Measurements from ENCODE around the gene MAEA. TPM values are rescaled to one million over a fixed set of nuclear protein-coding genes. Genes with fewer than 3 reads are reported as not detected.

MAEA gene
- total RNA-seq, 2 experiments from 2014 or later, result 63.8 to 69.0 TPM

- peak overlapping the region; percentile 87 for H3K27ac Mint-ChIP-seq
- peaks cover 71% of the 10 kb centered on the region for H3K36me3 Mint-ChIP-seq (ENCODE audit: low read depth)
- ChIA-PET CTCF (interaction anchor here (1.2 to 3.2 kb wide), 2 partner anchors 14 to 92 kb away, joined by 4 to 13 read pairs; no protein-coding TSS in a partner anchor), POLR2A (no interaction called here)
- peaks cover 52% of the 10 kb centered on the region for H3K9me3 Mint-ChIP-seq
- DNase-seq, result no peak
- peak overlapping the region; percentile 4 for H3K4me3 Mint-ChIP-seq
- peaks cover 63% of the 10 kb centered on the region for H3K4me1 Mint-ChIP-seq
- no peaks in the 10 kb centered on the region for H3K27me3 Mint-ChIP-seq
Observed at GRCh38 chr4:1253831-1254230, 35.9 kb upstream of the MAEA start.

- CTCF ChIA-PET, result interaction anchor here (1.2 to 3.2 kb wide), 2 partner anchors 13 to 91 kb away, joined by 4 to 13 read pairs; no protein-coding TSS in a partner anchor
- no peak for DNase-seq
- Mint-ChIP-seq H3K36me3 (ENCODE audit: low read depth) (peaks cover 66% of the 10 kb centered on the region), H3K4me1 (peaks cover 68% of the 10 kb centered on the region), H3K9me3 (peaks cover 52% of the 10 kb centered on the region), H3K4me3 (no peak overlapping the region), H3K27me3 (no peaks in the 10 kb centered on the region), H3K27ac (no peak overlapping the region)
- POLR2A ChIA-PET, result no interaction called here
Observed at GRCh38 chr4:1255151-1255550, 34.5 kb upstream of the MAEA start.

- no peak overlapping the region for H3K27ac Mint-ChIP-seq
- H3K4me3 Mint-ChIP-seq, result no peak overlapping the region
- POLR2A ChIA-PET, result no interaction called here
- CTCF ChIA-PET, result interaction anchor here (3.2 kb wide), 1 partner anchor 12 kb away, joined by 13 read pairs; no protein-coding TSS in a partner anchor
- H3K36me3 Mint-ChIP-seq (ENCODE audit: low read depth), result peaks cover 60% of the 10 kb centered on the region
- no peaks in the 10 kb centered on the region for H3K27me3 Mint-ChIP-seq
- peaks cover 52% of the 10 kb centered on the region for H3K9me3 Mint-ChIP-seq
- no peak for DNase-seq
- H3K4me1 Mint-ChIP-seq, result peaks cover 68% of the 10 kb centered on the region
Observed at GRCh38 chr4:1255699-1256098, 34.0 kb upstream of the MAEA start.

GRCh38 chr4:1258457-1258856 is 31.2 kb upstream of the MAEA start:
- H3K4me1 Mint-ChIP-seq, result peaks cover 50% of the 10 kb centered on the region
- POLR2A ChIA-PET, result no interaction called here
- DNase-seq, result no peak

GRCh38 chr4:1259966-1260365 is 29.7 kb upstream of the MAEA start:
- Mint-ChIP-seq H3K4me3 (no peak overlapping the region), H3K27ac (peak overlapping the region; percentile 77), H3K27me3 (no peaks in the 10 kb centered on the region), H3K4me1 (peaks cover 35% of the 10 kb centered on the region), H3K36me3 (ENCODE audit: low read depth) (peaks cover 34% of the 10 kb centered on the region), H3K9me3 (peaks cover 32% of the 10 kb centered on the region)
- POLR2A ChIA-PET, result no interaction called here
- CTCF ChIA-PET, result interaction anchor here (1.2 to 3.8 kb wide), 2 partner anchors 8 to 92 kb away, joined by 3 to 22 read pairs; no protein-coding TSS in a partner anchor
- DNase-seq, result no peak

More at GRCh38 chr4:1258457-1258856, 31.2 kb upstream of the MAEA start:
- CTCF ChIA-PET, result interaction anchor here (3.8 kb wide), 1 partner anchor 9 kb away, joined by 22 read pairs; no protein-coding TSS in a partner anchor
- peaks cover 40% of the 10 kb centered on the region for H3K36me3 Mint-ChIP-seq (ENCODE audit: low read depth)
- no peak overlapping the region for H3K27ac Mint-ChIP-seq
- peaks cover 43% of the 10 kb centered on the region for H3K9me3 Mint-ChIP-seq
- no peak overlapping the region for H3K4me3 Mint-ChIP-seq
- no peaks in the 10 kb centered on the region for H3K27me3 Mint-ChIP-seq

- H3K4me1 Mint-ChIP-seq, result peaks cover 33% of the 10 kb centered on the region
- no peaks in the 10 kb centered on the region for H3K27me3 Mint-ChIP-seq
- H3K27ac Mint-ChIP-seq, result peak overlapping the region; percentile 77
- H3K4me3 Mint-ChIP-seq, result no peak overlapping the region
- H3K36me3 Mint-ChIP-seq (ENCODE audit: low read depth), result peaks cover 30% of the 10 kb centered on the region
- ChIA-PET CTCF (interaction anchor here (1.2 to 1.4 kb wide), 2 partner anchors 24 to 93 kb away, joined by 3 read pairs; no protein-coding TSS in a partner anchor), POLR2A (no interaction called here)
- H3K9me3 Mint-ChIP-seq, result peaks cover 29% of the 10 kb centered on the region
- no peak for DNase-seq
Observed at GRCh38 chr4:1260418-1261106, 29.1 kb upstream of the MAEA start.

- Mint-ChIP-seq H3K36me3 (ENCODE audit: low read depth) (peaks cover 30% of the 10 kb centered on the region), H3K27ac (no peak overlapping the region), H3K4me3 (no peak overlapping the region), H3K9me3 (peaks cover 25% of the 10 kb centered on the region), H3K4me1 (peaks cover 33% of the 10 kb centered on the region), H3K27me3 (no peaks in the 10 kb centered on the region)
- no peak for DNase-seq
- CTCF ChIA-PET, result interaction anchor here (1.4 kb wide), 1 partner anchor 23 kb away, joined by 3 read pairs; no protein-coding TSS in a partner anchor
- POLR2A ChIA-PET, result no interaction called here
Observed at GRCh38 chr4:1261107-1261928, 28.4 kb upstream of the MAEA start.

GRCh38 chr4:1264942-1265341 is 24.7 kb upstream of the MAEA start:
- no peak for DNase-seq
- Mint-ChIP-seq H3K9me3 (peaks cover 16% of the 10 kb centered on the region), H3K4me1 (peaks cover 40% of the 10 kb centered on the region), H3K36me3 (ENCODE audit: low read depth) (peaks cover 31% of the 10 kb centered on the region), H3K4me3 (no peak overlapping the region), H3K27ac (no peak overlapping the region), H3K27me3 (no peaks in the 10 kb centered on the region)
- CTCF ChIA-PET, result interaction anchor here (1.4 to 2.7 kb wide), 3 partner anchors 21 to 88 kb away, joined by 3 to 10 read pairs (median 4); no protein-coding TSS in a partner anchor
- POLR2A ChIA-PET, result no interaction called here

GRCh38 chr4:1265351-1265750 is 24.3 kb upstream of the MAEA start:
- no peaks in the 10 kb centered on the region for H3K27me3 Mint-ChIP-seq
- no peak for DNase-seq
- CTCF ChIA-PET, result interaction anchor here (1.4 to 2.7 kb wide), 3 partner anchors 21 to 87 kb away, joined by 3 to 10 read pairs (median 4); no protein-coding TSS in a partner anchor
- no peak overlapping the region for H3K27ac Mint-ChIP-seq
- H3K4me1 Mint-ChIP-seq, result peaks cover 36% of the 10 kb centered on the region
- POLR2A ChIA-PET, result no interaction called here
- H3K36me3 Mint-ChIP-seq (ENCODE audit: low read depth), result peaks cover 32% of the 10 kb centered on the region
- H3K4me3 Mint-ChIP-seq, result no peak overlapping the region
- peaks cover 16% of the 10 kb centered on the region for H3K9me3 Mint-ChIP-seq

- CTCF ChIA-PET, result interaction anchor here (0.8 to 2.9 kb wide), 19 partner anchors 9 to 136 kb away, joined by 3 to 22 read pairs (median 5); partner anchors contain the start of genes CTBP1, MAEA and UVSSA
- DNase-seq, result no peak
- peaks cover 35% of the 10 kb centered on the region for H3K36me3 Mint-ChIP-seq (ENCODE audit: low read depth)
- peaks cover 27% of the 10 kb centered on the region for H3K4me1 Mint-ChIP-seq
- POLR2A ChIA-PET, result interaction anchor here (1.0 kb wide), 1 partner anchor 22 kb away, joined by 6 read pairs; no protein-coding TSS in a partner anchor
- peaks cover 16% of the 10 kb centered on the region for H3K9me3 Mint-ChIP-seq
- no peaks in the 10 kb centered on the region for H3K27me3 Mint-ChIP-seq
- H3K27ac Mint-ChIP-seq, result peak overlapping the region; percentile 95
- peak overlapping the region; percentile 61 for H3K4me3 Mint-ChIP-seq
Observed at GRCh38 chr4:1266881-1267763, 22.6 kb upstream of the MAEA start.

GRCh38 chr4:1269209-1269608 is 20.5 kb upstream of the MAEA start:
- peaks cover 35% of the 10 kb centered on the region for H3K36me3 Mint-ChIP-seq (ENCODE audit: low read depth)
- POLR2A ChIA-PET, result no interaction called here
- no peaks in the 10 kb centered on the region for H3K27me3 Mint-ChIP-seq
- peaks cover 27% of the 10 kb centered on the region for H3K4me1 Mint-ChIP-seq
- H3K4me3 Mint-ChIP-seq, result no peak overlapping the region
- CTCF ChIA-PET, result interaction anchor here (1.0 to 2.9 kb wide), 10 partner anchors 8 to 259 kb away, joined by 3 to 22 read pairs (median 10); partner anchors contain the start of genes CTBP1 and UVSSA
- no peak overlapping the region for H3K27ac Mint-ChIP-seq
- H3K9me3 Mint-ChIP-seq, result peaks cover 16% of the 10 kb centered on the region
- no peak for DNase-seq

GRCh38 chr4:1271686-1272085 is 18.0 kb upstream of the MAEA start:
- H3K4me1 Mint-ChIP-seq, result peaks cover 17% of the 10 kb centered on the region
- POLR2A ChIA-PET, result no interaction called here
- no peaks in the 10 kb centered on the region for H3K27me3 Mint-ChIP-seq
- CTCF ChIA-PET, result no interaction called here
- peaks cover 11% of the 10 kb centered on the region for H3K9me3 Mint-ChIP-seq
- no peak overlapping the region for H3K27ac Mint-ChIP-seq
- no peak overlapping the region for H3K4me3 Mint-ChIP-seq
- peaks cover 24% of the 10 kb centered on the region for H3K36me3 Mint-ChIP-seq (ENCODE audit: low read depth)
- no peak for DNase-seq

Data from activated CD4-positive, alpha-beta T cell treated with anti-CD3 and anti-CD28 coated beads, Interleukin-2, amount 10 ng/mL, durations not matched to agents 7 days and 5 days (primary cell).